Activated CD4-positive, alpha-beta T cell treated with anti-CD3 and anti-CD28 coated beads, Interleukin-2, amount 50 U/mL, for 16 hours (primary cell): Measurements from ENCODE around the gene MCTP2.
A peak's percentile ranks its signal among the peaks of the same experiment; 100 is the strongest.
"Not testable (repeated sequence)": the region's sequence is repeated elsewhere in the genome, so short reads cannot be mapped to it uniquely, and the experiment has no call there.

Experiments
- DNase-seq: peaks from one replicate; pipeline ENCODE4 v3.0.0-alpha.2; 2020

MCTP2 gene

DNA sequence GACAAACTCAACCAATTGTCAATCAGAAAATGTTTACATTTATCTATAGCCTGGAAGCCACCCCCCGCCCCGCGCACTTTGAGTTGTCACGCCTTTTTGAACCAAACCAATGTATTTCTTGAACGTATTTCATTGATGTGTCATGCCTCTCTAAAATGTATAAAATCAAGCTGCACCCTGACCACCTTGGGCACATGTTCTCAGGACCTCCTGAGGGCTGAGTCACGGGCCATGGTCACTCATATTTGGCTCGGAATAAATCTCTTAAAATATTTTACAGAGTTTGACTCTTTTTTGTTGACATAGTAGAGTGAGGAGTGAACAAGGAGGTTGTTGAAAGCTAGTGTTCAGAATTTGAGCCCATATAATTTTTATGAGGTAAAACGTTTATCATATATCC, 6.5 kb downstream of the MCTP2 start:
- no peak for DNase-seq

DNA sequence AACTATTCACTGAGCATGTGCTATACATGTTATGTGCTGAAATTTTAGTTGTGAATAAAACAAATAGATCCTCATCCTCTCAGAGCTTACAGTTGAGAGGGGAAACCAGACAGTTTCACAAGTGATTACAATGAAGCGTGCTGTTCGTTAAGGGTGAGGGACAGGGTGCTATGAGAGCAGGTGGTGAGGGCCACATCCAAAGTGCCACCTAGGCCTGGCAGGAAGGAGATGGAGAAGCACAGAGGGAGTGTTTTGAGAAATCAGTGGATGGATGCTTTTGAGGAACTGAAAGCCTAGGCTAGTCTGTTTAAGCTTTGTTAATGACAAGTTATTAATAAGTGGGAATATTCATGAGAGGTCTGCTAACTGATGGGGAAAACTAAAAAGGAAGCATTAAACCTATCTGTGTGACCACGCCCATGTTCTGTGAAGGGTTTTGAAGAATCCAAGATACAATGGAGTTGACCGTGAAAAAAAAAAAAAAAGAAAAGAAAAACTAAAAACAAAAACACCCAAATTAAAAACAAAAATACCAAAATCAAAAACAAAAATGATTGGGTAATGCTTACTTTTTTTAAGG, 7.3 kb downstream of the MCTP2 start:
- DNase-seq, result peak; percentile 58

DNA sequence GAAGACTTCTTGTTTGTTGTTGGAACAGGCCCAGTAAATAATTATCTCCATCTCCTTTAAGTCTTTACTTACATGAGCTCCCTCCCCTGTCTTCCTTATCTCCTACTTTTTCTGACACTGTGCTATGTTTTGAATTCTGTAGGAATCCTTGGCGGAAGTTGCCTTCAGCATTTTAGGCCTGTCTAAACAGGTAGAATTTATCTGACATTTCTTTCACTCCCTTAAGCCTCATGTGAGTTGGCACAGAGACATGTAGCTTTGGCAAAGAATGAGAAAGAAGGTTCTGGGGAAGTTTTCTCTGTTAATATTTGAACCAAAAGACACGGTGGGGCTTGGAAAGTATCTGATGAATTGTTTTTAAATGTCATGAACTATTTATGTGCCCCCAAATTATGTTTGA, 8.1 kb downstream of the MCTP2 start:
- DNase-seq, result no peak

DNA sequence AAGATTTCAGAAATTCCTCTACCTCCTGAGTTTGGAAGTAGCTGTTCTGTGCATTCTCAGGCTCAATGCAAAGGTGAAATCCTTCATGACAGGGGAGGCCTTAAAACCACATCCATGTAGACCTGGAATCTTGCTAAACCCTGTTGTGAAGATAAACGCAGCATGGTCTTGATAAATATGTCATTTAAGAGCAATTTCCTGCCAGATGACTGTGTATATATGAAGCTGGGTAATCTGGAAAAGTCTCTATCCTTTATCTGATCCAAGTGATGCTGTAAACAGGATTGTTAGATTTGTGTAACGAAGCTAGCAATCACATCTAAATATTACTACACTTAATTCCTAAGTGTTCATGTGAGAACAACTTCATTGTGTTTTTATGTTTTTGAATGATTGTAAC, 9.1 kb downstream of the MCTP2 start:
- no peak for DNase-seq

DNA sequence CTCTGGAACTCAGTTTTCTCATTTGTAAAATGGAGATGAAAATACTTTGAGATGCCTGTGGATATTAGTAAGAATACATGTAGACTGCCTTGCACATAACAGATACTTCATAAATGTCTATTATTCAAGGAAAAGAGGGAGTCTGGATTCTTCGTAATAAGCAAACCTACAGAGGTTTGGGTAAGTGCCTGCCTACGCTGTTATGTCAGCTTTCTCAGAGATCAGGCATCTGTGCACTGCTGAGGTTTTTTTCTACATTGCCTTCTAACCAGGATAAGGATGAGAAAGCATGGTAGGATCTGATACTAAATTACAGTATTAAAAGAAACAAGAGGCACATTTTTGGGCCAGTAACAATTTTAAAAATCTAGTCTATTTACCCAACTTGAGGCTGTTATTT, 10.9 kb downstream of the MCTP2 start:
- no peak for DNase-seq

DNA sequence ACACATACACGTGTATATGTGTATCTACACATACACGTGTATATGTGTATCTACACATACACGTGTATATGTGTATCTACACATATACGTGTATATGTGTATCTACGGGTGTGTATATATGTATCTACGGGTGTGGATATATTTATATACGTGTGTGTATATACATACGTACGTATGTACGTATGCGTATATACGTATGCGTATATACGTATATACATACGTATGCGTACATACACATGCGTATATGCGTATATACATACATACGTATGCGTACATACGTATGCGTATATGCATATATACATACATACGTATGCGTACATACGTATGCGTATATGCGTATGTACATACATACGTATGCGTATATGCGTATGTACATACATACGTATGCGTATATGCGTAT, 11.6 kb downstream of the MCTP2 start:
- not testable (repeated sequence) for DNase-seq

DNA sequence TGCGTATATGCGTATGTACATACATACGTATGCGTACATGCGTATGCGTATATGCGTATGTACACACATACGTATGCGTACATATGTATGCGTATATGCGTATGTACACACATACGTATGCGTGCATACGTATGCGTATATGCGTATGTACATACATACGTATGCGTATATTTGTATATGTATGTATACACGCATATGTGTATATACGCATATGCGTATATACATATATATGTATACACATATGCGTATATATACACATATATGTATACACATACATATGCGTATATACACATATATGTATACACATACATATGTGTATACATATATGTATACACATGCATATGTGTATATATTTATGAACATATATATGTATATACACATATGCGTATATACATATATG, 12.1 kb downstream of the MCTP2 start:
- no peak for DNase-seq

DNA sequence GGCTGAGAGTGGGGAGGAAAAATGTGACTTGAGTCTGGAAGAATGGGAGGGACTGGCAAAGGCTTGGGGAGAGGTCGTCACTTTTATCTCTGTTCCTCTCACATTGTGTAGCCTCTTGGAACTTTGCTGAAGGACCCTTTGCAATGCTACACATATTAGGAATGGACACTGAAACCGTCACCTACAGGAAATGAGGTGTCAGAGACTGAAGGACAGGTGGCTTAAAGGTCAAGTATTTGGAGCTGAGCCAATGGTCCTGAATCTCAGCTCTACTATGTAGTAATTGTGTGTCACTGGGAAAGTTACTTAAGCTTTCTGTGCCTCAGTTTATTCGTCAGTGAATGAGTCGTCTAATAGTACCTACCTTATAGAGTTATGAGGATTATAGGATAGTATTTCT, 14.7 kb downstream of the MCTP2 start:
- DNase-seq, result no peak

DNA sequence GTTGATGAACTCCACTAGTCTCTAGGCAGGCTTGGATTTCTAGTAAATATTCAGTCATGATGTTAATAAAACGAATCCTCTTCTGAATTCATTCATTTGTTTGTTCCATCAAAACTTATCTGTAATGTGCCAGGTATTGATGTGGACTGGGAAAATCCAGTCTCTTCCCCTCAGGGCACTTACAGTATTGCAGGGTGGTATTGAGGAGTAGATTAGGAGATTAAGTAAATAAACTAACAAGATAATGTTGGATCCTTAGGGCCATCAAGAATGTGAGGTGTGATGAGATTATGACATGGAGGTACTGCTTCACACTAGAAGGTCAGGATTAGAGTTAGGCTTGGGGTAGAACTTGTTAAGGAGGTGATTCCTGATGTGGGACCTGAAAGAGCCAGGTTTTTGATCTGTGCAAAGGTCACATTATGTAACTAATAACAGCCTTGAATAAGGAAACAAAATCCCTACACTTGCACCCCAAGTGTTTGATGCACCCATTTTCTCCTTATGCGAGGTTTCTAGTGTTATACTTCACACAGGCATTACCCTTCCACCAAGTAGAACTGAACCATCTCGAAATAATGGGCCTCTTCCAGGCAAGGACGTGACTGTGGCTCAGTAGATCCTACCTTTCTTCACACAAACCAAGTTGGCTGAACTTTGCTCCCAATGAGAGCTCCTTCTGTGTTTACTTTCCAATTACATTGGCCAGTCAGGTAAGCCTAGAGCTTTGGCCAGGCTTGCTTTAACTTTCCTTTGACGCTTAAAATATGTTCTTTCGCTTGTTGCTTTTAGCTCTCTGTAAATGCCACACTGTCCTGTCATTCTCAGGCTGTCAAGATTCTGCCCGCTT, 16.7 kb downstream of the MCTP2 start:
- DNase-seq, result no peak

DNA sequence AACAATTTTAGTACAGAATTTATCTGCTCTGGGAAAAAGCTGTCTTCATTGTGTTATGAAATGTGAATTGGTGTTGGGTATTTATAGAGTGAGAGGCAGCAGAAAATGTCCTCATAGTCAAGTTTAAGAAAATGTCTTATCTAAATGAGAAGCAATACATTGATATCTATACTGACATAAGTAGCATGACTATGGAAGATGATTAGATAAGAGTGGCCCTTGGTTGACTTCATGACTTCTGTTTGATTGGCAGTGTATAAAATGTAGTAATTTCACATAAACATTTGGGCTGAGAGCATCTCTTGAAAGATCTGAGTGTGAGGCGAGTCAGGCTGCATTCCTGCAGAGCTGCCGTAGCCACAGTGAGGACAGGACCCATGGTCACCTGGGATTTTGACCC, 19.4 kb downstream of the MCTP2 start:
- no peak for DNase-seq

DNA sequence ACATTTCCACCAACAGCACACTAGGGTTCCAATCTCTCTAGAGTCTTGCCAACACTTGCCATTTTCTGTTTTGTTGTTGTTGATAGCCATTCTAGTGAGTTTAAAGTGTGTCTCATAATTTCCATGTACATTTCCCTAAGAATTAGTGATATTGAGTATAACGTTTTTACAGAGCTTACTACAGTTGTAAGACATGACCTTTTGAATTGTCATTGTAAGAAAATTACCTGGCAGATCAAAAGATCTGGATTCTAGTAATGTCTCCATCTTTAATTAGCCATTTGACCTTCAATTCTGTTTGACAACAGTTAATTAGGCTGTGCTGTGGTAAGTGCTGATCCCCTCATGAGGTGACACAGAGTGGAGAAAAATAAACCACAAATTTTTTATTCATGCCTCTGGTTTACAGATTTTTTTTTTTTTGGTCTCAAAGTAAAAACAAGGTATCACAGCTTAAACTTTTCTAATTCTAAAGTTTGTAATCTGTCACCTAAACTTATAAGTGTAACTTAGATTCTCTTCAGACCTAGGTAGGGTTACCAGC, 20.9 kb downstream of the MCTP2 start:
- DNase-seq, result no peak

DNA sequence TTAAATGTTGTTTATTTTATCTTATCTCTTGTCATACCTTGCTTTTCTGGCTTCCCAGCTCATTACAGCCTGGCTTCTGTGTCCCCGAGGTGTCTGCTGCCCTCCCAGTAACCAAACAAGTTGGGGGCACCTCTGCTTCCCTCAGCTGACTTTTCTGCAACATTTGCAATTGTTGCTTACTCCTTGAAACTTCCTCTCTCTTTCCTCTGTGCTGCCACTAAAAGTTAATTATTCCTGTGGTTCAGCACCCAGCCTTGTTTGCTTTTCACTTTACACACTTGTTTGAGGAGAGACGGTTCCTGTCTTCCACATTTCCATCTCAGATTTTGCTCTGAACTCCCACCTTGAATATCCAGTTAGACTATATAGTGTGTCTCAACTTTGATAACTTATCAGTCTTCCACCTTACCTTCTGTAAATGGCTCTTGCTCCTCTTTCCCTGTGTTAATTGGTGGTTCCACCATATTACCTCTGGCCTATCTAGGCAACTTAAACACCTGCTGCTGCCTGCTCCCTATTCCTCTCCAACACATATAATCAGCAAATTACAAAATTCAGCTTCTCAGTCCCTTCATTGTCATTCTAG, 21.6 kb downstream of the MCTP2 start:
- no peak for DNase-seq

DNA sequence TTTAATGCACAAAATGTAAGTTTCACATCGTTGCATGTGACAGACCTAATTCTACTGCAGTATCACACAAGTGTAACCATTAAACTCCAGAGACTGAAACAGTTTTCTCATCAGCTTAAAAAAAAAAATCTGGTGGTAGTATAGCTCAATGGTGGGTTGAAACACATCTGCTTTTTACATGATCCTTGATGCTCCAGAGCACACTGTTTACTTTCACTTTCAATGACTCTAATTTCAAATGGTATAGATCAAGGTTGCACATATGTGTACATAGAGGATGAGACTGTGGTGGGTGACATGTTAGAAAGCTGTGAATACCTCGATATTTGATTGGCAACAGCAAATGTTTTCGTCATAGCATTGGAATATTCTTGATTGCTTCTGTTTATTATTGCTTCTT, 22.4 kb downstream of the MCTP2 start:
- DNase-seq, result no peak

DNA sequence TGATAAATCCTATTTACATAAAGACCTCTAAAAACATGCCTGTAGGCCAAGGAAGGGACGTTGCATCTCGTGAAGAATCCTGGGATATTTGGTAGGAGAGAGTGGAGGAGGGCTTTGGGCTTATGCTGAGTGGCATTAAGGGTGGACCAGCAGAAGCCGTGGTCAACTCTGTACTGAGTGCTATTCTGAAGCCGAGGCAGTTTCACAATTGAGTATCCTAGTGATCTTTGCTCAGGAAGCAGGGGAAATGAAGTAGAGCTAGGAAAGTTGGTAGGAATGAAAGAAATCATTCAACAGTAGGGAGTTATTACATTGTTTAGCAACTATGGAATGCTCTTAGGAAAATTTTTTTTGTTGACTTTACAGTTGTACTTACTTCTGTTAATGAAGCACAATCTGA, 24.2 kb downstream of the MCTP2 start:
- no peak for DNase-seq

DNA sequence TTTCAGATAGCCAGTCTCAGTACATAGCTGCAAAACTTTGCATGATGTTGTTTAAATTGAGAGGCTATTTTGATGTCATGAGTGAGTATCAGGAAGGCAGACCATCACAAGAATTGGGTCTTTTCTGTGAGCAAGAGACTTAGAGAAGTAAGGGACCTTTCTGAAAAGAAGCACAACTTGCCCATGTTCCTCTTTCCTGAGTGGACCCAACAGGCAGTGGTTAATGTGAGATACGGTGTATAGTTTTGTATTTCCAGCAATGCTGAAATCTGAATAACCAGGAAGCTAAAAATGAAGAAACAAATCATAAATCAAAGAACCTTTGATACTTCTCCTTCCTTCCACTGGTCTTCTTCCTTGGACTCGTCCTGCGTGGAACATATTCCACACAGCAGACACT, 25.1 kb downstream of the MCTP2 start:
- DNase-seq, result no peak

DNA sequence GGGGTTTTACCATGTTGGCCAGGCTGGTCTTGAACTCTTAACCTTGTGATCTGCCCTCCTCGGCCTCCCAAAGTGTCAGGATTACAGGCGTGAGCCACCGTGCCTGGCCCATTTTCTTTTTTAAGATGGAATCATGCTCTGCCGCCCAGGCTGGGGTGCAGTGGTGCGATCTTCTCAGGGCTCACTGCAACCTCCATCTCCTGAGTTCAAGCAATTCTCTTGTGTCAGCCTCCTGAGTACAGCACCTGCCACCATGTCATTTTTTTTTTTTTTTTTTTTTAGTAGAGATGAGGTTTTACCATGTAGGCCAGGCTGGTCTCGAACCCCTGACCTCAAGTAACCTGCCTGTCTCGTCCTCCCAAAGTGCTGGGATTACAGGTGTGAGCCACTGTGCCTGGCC, 26.4 kb downstream of the MCTP2 start:
- not testable (repeated sequence) for DNase-seq

DNA sequence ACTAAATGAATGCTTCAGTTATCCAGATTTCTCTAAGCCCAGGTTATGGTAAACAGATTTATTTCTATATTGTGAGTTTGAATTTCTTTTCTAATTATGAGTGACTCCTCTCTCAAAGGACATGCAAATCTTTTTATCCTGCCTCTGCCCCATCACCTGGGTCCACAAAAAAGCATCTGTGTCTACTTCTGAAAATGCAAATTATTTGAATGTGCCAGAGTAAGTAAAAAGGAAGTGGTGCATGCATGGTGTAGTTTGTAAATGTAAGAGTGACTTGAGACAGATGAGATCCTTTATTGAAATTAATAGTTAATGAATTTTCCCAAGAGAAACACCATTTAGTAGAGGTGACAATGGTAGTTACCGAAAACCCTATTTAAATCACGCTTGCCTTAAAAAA, 26.9 kb downstream of the MCTP2 start:
- DNase-seq, result no peak

DNA sequence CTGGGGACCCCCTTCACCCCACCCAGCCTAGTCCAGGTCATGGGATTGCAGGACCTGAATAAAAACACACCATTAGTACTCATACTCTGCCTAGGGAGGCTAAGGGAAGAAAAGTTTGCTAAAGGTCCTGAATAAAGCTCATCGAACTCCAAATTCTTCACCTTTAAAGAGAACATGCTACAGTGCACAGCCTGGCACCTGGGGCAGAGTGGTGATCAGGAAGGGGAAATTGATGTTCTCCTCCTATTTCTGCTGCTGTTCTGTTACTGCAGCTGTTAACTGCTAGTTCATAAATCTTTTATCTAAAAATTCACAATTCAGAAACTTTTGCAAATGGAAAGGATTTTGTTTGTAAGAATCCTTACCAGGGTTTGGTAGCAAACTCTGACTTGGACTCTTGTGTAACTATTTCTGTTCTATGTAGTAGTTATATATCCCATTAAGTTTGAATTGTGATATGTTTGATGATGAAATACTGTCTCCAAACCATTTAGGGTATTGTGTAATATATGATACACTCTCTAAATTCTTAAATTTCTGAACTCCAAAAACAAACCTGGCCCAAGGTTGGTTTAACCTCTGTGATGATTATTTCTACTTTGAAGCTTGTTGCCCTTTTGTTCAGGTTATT, 27.9 kb downstream of the MCTP2 start:
- DNase-seq, result no peak

DNA sequence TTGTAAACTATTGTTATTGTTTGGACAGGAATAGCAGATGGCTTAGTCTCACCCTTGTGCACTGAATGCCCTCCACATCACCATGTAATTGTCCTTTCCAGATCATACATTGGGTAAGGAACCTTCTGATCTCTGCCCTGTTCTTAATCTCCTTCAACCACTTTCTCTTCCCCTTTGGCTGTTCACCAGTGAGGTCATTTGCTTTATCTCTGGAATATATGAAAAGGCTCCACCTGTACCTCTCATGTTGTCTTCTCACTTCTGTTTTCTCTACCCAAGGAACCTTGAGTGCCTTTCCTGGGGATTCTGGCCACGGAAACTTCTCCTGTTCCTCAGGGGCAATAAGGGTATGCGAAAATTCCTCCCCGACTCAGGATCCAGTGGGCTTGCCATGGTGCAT, 28.5 kb downstream of the MCTP2 start:
- no peak for DNase-seq

DNA sequence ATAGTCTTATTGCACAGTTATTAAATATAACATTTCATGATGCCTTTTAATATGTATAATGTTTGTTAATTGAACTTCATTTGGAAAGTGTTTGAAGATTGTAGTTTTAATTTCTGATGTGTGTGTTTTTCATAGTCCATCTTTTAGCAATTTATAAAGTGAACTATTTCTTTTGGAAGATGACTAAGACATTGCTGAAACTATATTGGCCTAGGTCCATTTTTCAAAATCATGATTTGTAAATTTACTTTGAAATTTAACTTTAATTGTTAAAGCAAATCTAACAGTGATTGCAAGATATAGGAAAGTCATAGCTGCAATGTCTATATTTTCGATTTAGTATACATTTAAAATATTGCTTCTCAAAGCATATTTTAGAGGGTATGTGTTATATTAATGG, 30.8 kb downstream of the MCTP2 start:
- DNase-seq, result no peak

DNA sequence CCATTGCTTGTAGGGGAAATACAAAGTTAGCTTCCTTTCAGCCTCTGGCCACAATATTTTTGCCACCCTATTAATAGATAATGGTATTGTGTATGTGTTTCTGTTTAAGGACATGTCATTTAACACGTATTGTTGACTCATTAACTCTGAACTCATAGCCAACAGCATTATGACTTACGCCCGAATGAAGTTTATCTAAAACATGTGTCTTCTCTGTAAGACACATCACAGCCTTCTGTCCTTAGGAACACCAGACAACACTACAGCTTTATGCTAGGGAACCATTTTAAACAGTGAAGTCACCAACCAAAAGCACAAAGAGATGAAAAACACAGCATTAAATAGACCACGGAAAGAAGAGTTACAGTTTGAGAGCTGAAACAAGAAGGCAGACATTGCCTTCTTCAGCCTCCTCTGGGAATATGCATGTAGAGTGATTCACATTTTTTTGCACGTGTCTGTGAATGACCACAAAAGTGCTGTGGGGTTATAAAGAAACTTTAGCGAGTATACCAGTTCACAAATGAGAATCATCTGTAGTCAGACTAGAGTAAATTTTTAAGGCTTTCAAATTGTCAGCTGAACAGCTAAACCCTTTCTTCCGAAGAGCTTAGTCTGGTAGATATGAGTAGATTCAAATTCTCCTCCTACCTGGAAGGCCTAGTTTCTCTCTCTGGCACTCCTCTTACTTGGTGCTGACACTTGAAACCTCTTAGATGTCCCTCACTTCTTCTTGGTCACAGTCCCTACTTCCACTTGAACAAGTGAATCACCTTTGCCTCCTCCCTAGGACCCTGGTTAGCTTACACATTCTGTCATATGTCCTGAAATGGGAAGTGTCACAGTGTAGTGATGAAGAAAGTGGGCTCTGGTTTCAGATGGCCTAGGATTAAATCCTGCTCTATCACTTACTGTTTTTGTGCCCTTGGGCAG, 32.2 kb downstream of the MCTP2 start:
- no peak for DNase-seq

DNA sequence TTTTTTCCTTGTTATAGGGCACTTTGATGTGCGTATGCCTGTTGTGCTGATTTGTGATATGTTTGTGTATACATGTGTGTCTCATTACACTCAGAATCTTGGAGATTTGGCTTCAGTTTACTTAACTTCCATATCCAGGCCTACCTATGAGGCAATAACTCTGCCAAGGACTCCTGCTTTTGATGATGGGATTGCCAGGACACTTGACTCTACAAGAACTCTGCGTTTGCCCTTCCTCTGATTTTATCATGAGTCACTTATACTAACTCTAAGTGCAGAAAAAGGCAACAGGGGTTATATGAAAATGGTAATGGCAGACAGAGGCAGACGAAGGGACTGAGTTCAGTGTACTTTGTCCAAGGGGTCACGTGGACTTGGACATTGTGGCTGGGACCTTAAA, 33.6 kb downstream of the MCTP2 start:
- DNase-seq, result no peak

DNA sequence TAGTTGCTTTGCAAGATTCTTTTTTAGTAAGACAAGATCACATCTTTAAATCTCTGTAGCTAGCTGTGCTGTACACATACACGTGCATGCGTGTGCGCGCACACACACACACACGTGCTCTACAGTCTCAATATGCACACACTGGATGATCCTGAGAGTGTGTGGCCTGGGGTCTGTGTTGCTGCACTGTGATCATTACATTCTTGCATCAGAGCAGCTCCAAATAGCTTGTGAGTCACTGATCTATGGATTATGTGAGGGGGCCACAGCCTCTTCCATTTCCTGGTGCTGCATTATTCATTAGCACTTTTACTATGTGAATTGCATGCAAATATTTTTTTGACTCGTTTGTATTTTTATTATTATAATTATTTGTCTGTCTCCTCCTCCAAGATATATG, 34.6 kb downstream of the MCTP2 start:
- no peak for DNase-seq
